ENCODE results near the gene RAB6B.

DNA sequence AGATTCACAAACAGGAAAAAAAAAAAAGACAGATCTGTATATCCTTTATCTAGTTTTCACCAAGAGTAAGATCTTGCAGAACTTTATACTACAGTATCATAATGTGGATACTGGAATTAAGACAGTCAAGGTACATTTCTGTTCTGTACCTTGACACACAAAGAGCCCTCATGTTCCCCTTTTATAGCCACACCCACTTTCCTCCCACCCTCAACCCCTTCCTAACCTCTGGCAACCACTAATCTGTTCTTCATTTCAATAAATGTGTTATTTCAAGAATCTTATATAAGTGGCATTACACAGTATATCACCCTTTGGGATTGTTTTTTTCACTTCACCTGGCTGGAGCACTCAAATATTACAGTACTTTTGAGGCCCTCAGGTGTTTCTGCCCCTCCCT is 3.6 kb upstream of the RAB6B start:
- TF ChIP-seq, protein P1, sequence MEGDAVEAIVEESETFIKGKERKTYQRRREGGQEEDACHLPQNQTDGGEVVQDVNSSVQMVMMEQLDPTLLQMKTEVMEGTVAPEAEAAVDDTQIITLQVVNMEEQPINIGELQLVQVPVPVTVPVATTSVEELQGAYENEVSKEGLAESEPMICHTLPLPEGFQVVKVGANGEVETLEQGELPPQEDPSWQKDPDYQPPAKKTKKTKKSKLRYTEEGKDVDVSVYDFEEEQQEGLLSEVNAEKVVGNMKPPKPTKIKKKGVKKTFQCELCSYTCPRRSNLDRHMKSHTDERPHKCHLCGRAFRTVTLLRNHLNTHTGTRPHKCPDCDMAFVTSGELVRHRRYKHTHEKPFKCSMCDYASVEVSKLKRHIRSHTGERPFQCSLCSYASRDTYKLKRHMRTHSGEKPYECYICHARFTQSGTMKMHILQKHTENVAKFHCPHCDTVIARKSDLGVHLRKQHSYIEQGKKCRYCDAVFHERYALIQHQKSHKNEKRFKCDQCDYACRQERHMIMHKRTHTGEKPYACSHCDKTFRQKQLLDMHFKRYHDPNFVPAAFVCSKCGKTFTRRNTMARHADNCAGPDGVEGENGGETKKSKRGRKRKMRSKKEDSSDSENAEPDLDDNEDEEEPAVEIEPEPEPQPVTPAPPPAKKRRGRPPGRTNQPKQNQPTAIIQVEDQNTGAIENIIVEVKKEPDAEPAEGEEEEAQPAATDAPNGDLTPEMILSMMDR (conservative IDR thresholded peaks at IDR 0.05; ENCODE audit: low read depth, low read length): no peak
- no peak for TF ChIP-seq POLR2A (IDR thresholded peaks at IDR 0.05; ENCODE audit: low read depth, low read length)
- TF ChIP-seq RCOR1 (IDR thresholded peaks at IDR 0.05; ENCODE audit: insufficient replicate concordance, low read length): no peak
- no peak for TF ChIP-seq SMC3 (IDR thresholded peaks at IDR 0.05; ENCODE audit: low read depth, low read length)
- TF ChIP-seq BHLHE40 (IDR thresholded peaks at IDR 0.05; ENCODE audit: low read depth, low read length): no peak
- TF ChIP-seq MAFK (IDR thresholded peaks at IDR 0.05; ENCODE audit: low read depth, low read length): no peak
- TF ChIP-seq MXI1 (IDR thresholded peaks at IDR 0.05; ENCODE audit: borderline replicate concordance, low read depth, low read length): no peak
- TF ChIP-seq RFX5 (IDR thresholded peaks at IDR 0.05; ENCODE audit: low read depth, low read length): no peak
- TF ChIP-seq USF2 (IDR thresholded peaks at IDR 0.05; ENCODE audit: low read depth, low read length): no peak
- TF ChIP-seq ELK1 (IDR thresholded peaks at IDR 0.05; ENCODE audit: borderline replicate concordance, low read depth, low read length): no peak
- no peak for TF ChIP-seq RAD21 (IDR thresholded peaks at IDR 0.05; ENCODE audit: low read length)
- no peak for TF ChIP-seq CHD1 (IDR thresholded peaks at IDR 0.05; ENCODE audit: low read depth, low read length)
- no peak for TF ChIP-seq CEBPB (IDR thresholded peaks at IDR 0.05; ENCODE audit: low read depth, low read length)
